ENCODE measurements around the gene CASZ1.

The CASZ1 gene

GRCh38 chr1:10733474-10734366 is 62.7 kb downstream of the CASZ1 start:
- no peak for TF ChIP-seq SPI1 (IDR thresholded peaks at IDR 0.05; ENCODE audit: borderline replicate concordance, low read depth)
- TF ChIP-seq, protein P1, sequence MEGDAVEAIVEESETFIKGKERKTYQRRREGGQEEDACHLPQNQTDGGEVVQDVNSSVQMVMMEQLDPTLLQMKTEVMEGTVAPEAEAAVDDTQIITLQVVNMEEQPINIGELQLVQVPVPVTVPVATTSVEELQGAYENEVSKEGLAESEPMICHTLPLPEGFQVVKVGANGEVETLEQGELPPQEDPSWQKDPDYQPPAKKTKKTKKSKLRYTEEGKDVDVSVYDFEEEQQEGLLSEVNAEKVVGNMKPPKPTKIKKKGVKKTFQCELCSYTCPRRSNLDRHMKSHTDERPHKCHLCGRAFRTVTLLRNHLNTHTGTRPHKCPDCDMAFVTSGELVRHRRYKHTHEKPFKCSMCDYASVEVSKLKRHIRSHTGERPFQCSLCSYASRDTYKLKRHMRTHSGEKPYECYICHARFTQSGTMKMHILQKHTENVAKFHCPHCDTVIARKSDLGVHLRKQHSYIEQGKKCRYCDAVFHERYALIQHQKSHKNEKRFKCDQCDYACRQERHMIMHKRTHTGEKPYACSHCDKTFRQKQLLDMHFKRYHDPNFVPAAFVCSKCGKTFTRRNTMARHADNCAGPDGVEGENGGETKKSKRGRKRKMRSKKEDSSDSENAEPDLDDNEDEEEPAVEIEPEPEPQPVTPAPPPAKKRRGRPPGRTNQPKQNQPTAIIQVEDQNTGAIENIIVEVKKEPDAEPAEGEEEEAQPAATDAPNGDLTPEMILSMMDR (IDR thresholded peaks at IDR 0.05; ENCODE audit: insufficient read depth, low read length) = no peak
- no peak for TF ChIP-seq GABPA (IDR thresholded peaks at IDR 0.05; ENCODE audit: low read depth)
- TF ChIP-seq POLR2AphosphoS5 (IDR thresholded peaks at IDR 0.05; ENCODE audit: low read depth) = no peak
- TF ChIP-seq REST (IDR thresholded peaks at IDR 0.05; ENCODE audit: insufficient replicate concordance, low read depth) = no peak
- DNase-seq (ENCODE audit: low read depth in 1 of 2, low spot score in 1 of 2) = no peak

DNA sequence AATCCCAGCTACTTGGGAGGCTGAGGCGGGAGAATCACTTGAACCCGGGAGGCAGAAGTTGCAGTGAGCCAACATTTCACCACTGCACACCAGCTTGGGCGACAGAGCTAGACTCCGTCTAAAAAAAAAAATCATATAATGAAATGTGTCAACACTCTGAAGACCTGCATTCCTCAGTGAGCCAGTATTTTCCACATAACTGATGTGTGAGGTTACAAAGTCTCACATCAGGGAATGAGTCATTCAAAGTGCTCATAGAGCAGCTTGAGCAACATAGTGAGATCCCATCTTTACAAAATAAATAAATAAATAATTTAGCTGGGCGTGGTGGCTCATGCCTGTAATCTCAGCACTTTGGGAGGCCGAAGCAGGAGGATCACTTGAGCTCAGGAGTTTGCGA is 65.5 kb downstream of the CASZ1 start:
- Histone ChIP-seq H3K27ac (replicated peaks) (no peak overlapping the region), H3K4me3 (replicated peaks; ENCODE audit: insufficient read depth, low read length) (no peak overlapping the region), H3K27me3 (ENCODE audit: insufficient read depth, poor library complexity, severe bottlenecking) (peaks cover 8% of the 10 kb centered on the region)
- TF ChIP-seq SPI1 (IDR thresholded peaks at IDR 0.05; ENCODE audit: borderline replicate concordance, low read depth) (no peak), REST (IDR thresholded peaks at IDR 0.05; ENCODE audit: insufficient replicate concordance, low read depth) (no peak), POLR2AphosphoS5 (IDR thresholded peaks at IDR 0.05; ENCODE audit: low read depth) (no peak), GABPA (IDR thresholded peaks at IDR 0.05; ENCODE audit: low read depth) (no peak)
- TF ChIP-seq, protein P1 (IDR thresholded peaks at IDR 0.05; ENCODE audit: insufficient read depth, low read length) = no peak
- DNase-seq (ENCODE audit: low read depth in 1 of 2, low spot score in 1 of 2) = no peak

More at GRCh38 chr1:10733474-10734366, 62.7 kb downstream of the CASZ1 start:
- Histone ChIP-seq H3K27me3 (ENCODE audit: insufficient read depth, poor library complexity, severe bottlenecking) (peaks cover 8% of the 10 kb centered on the region), H3K27ac (replicated peaks) (no peak overlapping the region), H3K4me3 (replicated peaks; ENCODE audit: insufficient read depth, low read length) (no peak overlapping the region)

DNA sequence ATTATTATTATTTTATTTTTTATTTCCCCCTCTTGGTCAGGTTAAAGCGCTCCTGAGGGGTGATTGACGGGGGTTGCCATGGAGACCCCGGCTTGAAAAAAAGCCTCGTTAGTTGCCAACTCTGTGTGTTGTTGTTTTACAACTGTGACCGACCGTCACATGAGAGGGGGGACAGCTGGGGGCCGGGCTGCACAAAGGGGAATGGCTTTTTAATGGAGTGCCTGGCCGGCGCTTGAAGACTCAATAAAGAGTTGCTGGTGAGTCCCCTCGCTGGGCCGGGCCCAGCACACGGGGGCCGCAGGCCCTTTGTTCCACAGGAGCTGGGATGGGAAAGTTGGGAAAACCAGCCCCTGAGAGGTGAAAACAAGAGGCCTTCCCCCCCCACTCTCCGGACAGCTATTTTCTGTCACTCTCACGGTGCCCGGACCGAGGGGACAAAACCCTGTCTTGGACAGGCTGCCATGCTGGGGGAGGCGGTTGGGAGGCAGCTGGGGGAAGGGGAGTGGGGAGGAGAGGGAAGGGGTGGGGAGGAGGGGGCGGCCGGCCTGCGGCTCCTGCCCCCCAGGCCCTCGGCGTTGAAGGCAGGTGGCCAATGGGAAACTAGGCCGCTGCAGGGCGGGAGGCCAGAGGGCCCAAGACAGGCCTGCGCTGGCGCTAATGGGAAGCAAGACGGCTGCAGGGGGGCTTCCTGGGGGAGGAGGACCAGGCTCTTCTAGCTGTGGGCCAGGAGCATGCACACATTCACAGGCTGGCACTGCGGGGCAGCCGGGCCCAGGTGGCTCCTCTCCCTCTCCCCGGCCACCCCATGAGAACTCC is 67.6 kb downstream of the CASZ1 start:
- Histone ChIP-seq H3K4me3 (replicated peaks; ENCODE audit: insufficient read depth, low read length) (no peak overlapping the region), H3K27me3 (ENCODE audit: insufficient read depth, poor library complexity, severe bottlenecking) (no peaks in the 10 kb centered on the region), H3K27ac (replicated peaks) (no peak overlapping the region)
- DNase-seq (ENCODE audit: low read depth in 1 of 2, low spot score in 1 of 2) = no peak
- TF ChIP-seq GABPA (IDR thresholded peaks at IDR 0.05; ENCODE audit: low read depth) = no peak
- TF ChIP-seq REST (IDR thresholded peaks at IDR 0.05; ENCODE audit: insufficient replicate concordance, low read depth) = no peak
